Activated CD4-positive, alpha-beta T cell treated with anti-CD3 and anti-CD28 coated beads for 36 hours (primary cell): ENCODE results near the gene VWA3A. TPM values are rescaled to one million over a fixed set of nuclear protein-coding genes. Genes with fewer than 3 reads are reported as not detected.
A peak's percentile ranks its signal among the peaks of the same experiment; 100 is the strongest.
"Not testable (repeated sequence)": the region's sequence is repeated elsewhere in the genome, so short reads cannot be mapped to it uniquely, and the experiment has no call there.

ENCODE experiments used
- ATAC-seq: fragments of 200-7000 bp; cut with Tn5 transposase; one replicate; pipeline ENCODE4 v1.10.0; 2021; ENCODE audit warnings: mild to moderate bottlenecking, moderate library complexity
- CTCF ChIA-PET: fragments of 350-600 bp; sonication (Branson Sonifier 250); formaldehyde crosslinking; loops from one replicate; lab custom pipeline; 2021; ENCODE audit warnings: antibody characterized with exemption; lab: Charles Lee
- POLR2A ChIA-PET: fragments of 350-600 bp; sonication (Branson Sonifier 250); formaldehyde crosslinking; loops from one replicate; lab custom pipeline; 2021; ENCODE audit warnings: antibody characterized with exemption, inconsistent platforms; lab: Charles Lee
- DNase-seq: peaks from one replicate; pipeline ENCODE4 v3.0.0-alpha.2; 2020
- H3K27ac Mint-ChIP-seq: one replicate; pipeline ENCODE4 v1.8.0; 2021; ENCODE audit warnings: mixed read lengths
- H3K27me3 Mint-ChIP-seq: one replicate; pipeline ENCODE4 v1.8.0; 2021; ENCODE audit warnings: mixed read lengths
- H3K36me3 Mint-ChIP-seq: one replicate; pipeline ENCODE4 v1.8.0; 2021; ENCODE audit warnings: low read depth, mixed read lengths
- H3K4me1 Mint-ChIP-seq: one replicate; pipeline ENCODE4 v1.8.0; 2021; ENCODE audit warnings: mixed read lengths
- H3K4me3 Mint-ChIP-seq: one replicate; pipeline ENCODE4 v1.8.0; 2021; ENCODE audit warnings: mild to moderate bottlenecking, moderate library complexity, mixed read lengths
- H3K9me3 Mint-ChIP-seq: one replicate; pipeline ENCODE4 v1.8.0; 2021; ENCODE audit warnings: low read depth, mixed read lengths
- intact Hi-C, 2 experiments: fragments of 100-400 bp; cut with DNase I in 1 of 2; cut with micrococcal nuclease in 1 of 2; formaldehyde crosslinking; loops; one replicate each; pipeline versions ENCODE4 v1.14.2 to v1.15.1; 2022 to 2024; cut with DNase I, micrococcal nuclease
- total RNA-seq, 2 experiments: library from RNA; stranded (reverse); gene quantifications; one replicate each; pipeline ENCODE4 v1.2.3, GENCODE V29; 2021

The VWA3A gene
- total RNA-seq, 2 experiments from 2014 or later = 0.18 TPM; not detected in 1

- Mint-ChIP-seq H3K27me3 (no peaks in the 10 kb centered on the region), H3K27ac (no peak overlapping the region), H3K4me3 (no peak overlapping the region), H3K4me1 (no peaks in the 10 kb centered on the region), H3K36me3 (no peaks in the 10 kb centered on the region), H3K9me3 (no peaks in the 10 kb centered on the region)
- ChIA-PET POLR2A (no interaction called here), CTCF (no interaction called here)
- intact Hi-C loops = no loop called here
- ATAC-seq (no peak), DNase-seq (no peak)
Observed at GRCh38 chr16:22138482-22138881, 46.1 kb downstream of the VWA3A start.

GRCh38 chr16:22139008-22139407, 46.7 kb downstream of the VWA3A start:
- CTCF ChIA-PET = no interaction called here
- no peak for ATAC-seq
- Mint-ChIP-seq H3K4me3 (no peak overlapping the region), H3K36me3 (no peaks in the 10 kb centered on the region), H3K27me3 (no peaks in the 10 kb centered on the region), H3K27ac (no peak overlapping the region), H3K9me3 (no peaks in the 10 kb centered on the region), H3K4me1 (no peaks in the 10 kb centered on the region)
- DNase-seq = no peak
- intact Hi-C loops = no loop called here
- POLR2A ChIA-PET = no interaction called here

- H3K4me3 Mint-ChIP-seq = no peak overlapping the region
- intact Hi-C loops = loop anchor here in 1 of 2 experiments (5.0 kb wide), 1 partner anchor 37 kb away; no protein-coding TSS in a partner anchor
- DNase-seq = no peak
- no peaks in the 10 kb centered on the region for H3K36me3 Mint-ChIP-seq
- CTCF ChIA-PET = no interaction called here
- no peaks in the 10 kb centered on the region for H3K9me3 Mint-ChIP-seq
- H3K4me1 Mint-ChIP-seq = no peaks in the 10 kb centered on the region
- no peak for ATAC-seq
- no peaks in the 10 kb centered on the region for H3K27me3 Mint-ChIP-seq
- POLR2A ChIA-PET = no interaction called here
- H3K27ac Mint-ChIP-seq = no peak overlapping the region
Observed at GRCh38 chr16:22139732-22140131, 47.4 kb downstream of the VWA3A start.

- H3K27ac Mint-ChIP-seq = no peak overlapping the region
- DNase-seq = no peak
- ChIA-PET POLR2A (interaction anchor here (0.7 kb wide), 1 partner anchor 45 kb away, joined by 3 read pairs; no protein-coding TSS in a partner anchor), CTCF (interaction anchor here (1.0 to 1.6 kb wide), 5 partner anchors 9 to 64 kb away, joined by 3 to 6 read pairs (median 4); no protein-coding TSS in a partner anchor)
- H3K27me3 Mint-ChIP-seq = no peaks in the 10 kb centered on the region
- H3K4me1 Mint-ChIP-seq = no peaks in the 10 kb centered on the region
- H3K4me3 Mint-ChIP-seq = no peak overlapping the region
- intact Hi-C loops = loop anchor here in 1 of 2 experiments (5.0 kb wide), 1 partner anchor 39 kb away; no protein-coding TSS in a partner anchor
- no peak for ATAC-seq
- no peaks in the 10 kb centered on the region for H3K9me3 Mint-ChIP-seq
- no peaks in the 10 kb centered on the region for H3K36me3 Mint-ChIP-seq
Observed at GRCh38 chr16:22141767-22142166, 49.4 kb downstream of the VWA3A start.

GRCh38 chr16:22144520-22144919, 52.2 kb downstream of the VWA3A start:
- CTCF ChIA-PET = interaction anchor here (0.7 kb wide), 1 partner anchor 163 kb away, joined by 3 read pairs; no protein-coding TSS in a partner anchor
- POLR2A ChIA-PET = no interaction called here
- Mint-ChIP-seq H3K27ac (no peak overlapping the region), H3K4me3 (no peak overlapping the region), H3K9me3 (no peaks in the 10 kb centered on the region), H3K4me1 (no peaks in the 10 kb centered on the region), H3K36me3 (no peaks in the 10 kb centered on the region), H3K27me3 (no peaks in the 10 kb centered on the region)
- DNase-seq (no peak), ATAC-seq (no peak)
- intact Hi-C loops = loop anchor here in 1 of 2 experiments (5.0 kb wide), 1 partner anchor 42 kb away; no protein-coding TSS in a partner anchor

- no peak overlapping the region for H3K27ac Mint-ChIP-seq
- no peak overlapping the region for H3K4me3 Mint-ChIP-seq
- H3K27me3 Mint-ChIP-seq = no peaks in the 10 kb centered on the region
- H3K36me3 Mint-ChIP-seq = no peaks in the 10 kb centered on the region
- no peak for DNase-seq
- ChIA-PET CTCF (interaction anchor here (0.8 to 1.5 kb wide), 4 partner anchors 21 to 103 kb away, joined by 3 to 4 read pairs (median 4); no protein-coding TSS in a partner anchor), POLR2A (interaction anchor here (0.6 kb wide), 1 partner anchor 138 kb away, joined by 3 read pairs; no protein-coding TSS in a partner anchor)
- no peak for ATAC-seq
- no peaks in the 10 kb centered on the region for H3K9me3 Mint-ChIP-seq
- no peaks in the 10 kb centered on the region for H3K4me1 Mint-ChIP-seq
- intact Hi-C loops = no loop called here
Observed at GRCh38 chr16:22147853-22148252, 55.5 kb downstream of the VWA3A start.

GRCh38 chr16:22151246-22151998, 59.1 kb downstream of the VWA3A start:
- Mint-ChIP-seq H3K27ac (no peak overlapping the region), H3K36me3 (no peaks in the 10 kb centered on the region), H3K4me3 (no peak overlapping the region), H3K4me1 (no peaks in the 10 kb centered on the region), H3K9me3 (no peaks in the 10 kb centered on the region), H3K27me3 (no peaks in the 10 kb centered on the region)
- ChIA-PET CTCF (interaction anchor here (1.2 kb wide), 1 partner anchor 11 kb away, joined by 5 read pairs; no protein-coding TSS in a partner anchor), POLR2A (no interaction called here)
- DNase-seq = no peak
- ATAC-seq = no peak
- intact Hi-C loops = no loop called here

GRCh38 chr16:22152316-22152715, 60.0 kb downstream of the VWA3A start:
- Mint-ChIP-seq H3K4me3 (no peak overlapping the region), H3K9me3 (no peaks in the 10 kb centered on the region), H3K27ac (no peak overlapping the region), H3K36me3 (no peaks in the 10 kb centered on the region), H3K4me1 (no peaks in the 10 kb centered on the region), H3K27me3 (no peaks in the 10 kb centered on the region)
- POLR2A ChIA-PET = no interaction called here
- DNase-seq = no peak
- intact Hi-C loops = no loop called here
- CTCF ChIA-PET = no interaction called here
- ATAC-seq = no peak

GRCh38 chr16:22153078-22153477, 60.7 kb downstream of the VWA3A start:
- DNase-seq, intact Hi-C loops, ATAC-seq, H3K27me3 Mint-ChIP-seq, H3K4me3 Mint-ChIP-seq, CTCF ChIA-PET, H3K9me3 Mint-ChIP-seq, POLR2A ChIA-PET, H3K27ac Mint-ChIP-seq, H3K4me1 Mint-ChIP-seq, H3K36me3 Mint-ChIP-seq: not testable (repeated sequence)

GRCh38 chr16:22161401-22161800, 69.1 kb downstream of the VWA3A start:
- Mint-ChIP-seq H3K4me1 (peaks cover 6% of the 10 kb centered on the region), H3K27me3 (peaks cover 10% of the 10 kb centered on the region), H3K4me3 (no peak overlapping the region), H3K9me3 (peaks cover 3% of the 10 kb centered on the region), H3K36me3 (peaks cover 2% of the 10 kb centered on the region), H3K27ac (no peak overlapping the region)
- ChIA-PET CTCF (interaction anchor here (0.7 kb wide), 1 partner anchor 27 kb away, joined by 3 read pairs; no protein-coding TSS in a partner anchor), POLR2A (no interaction called here)
- intact Hi-C loops = no loop called here
- DNase-seq = no peak
- ATAC-seq = no peak

GRCh38 chr16:22161999-22162655, 69.8 kb downstream of the VWA3A start, which contains the start of gene SDR42E2:
Gene SDR42E2 (plus strand): TSS chr16:22162506. CDS start chr16:22165583, 3,077 bp downstream.
- Mint-ChIP-seq H3K9me3 (peaks cover 3% of the 10 kb centered on the region), H3K4me3 (no peak within 1 kb of the TSS), H3K27me3 (peaks cover 10% of the 10 kb centered on the region), H3K4me1 (peaks cover 6% of the 10 kb centered on the region), H3K27ac (no peak within 1 kb of the TSS), H3K36me3 (peaks cover 2% of the 10 kb centered on the region)
- ATAC-seq (peak; percentile 85), DNase-seq (peak; percentile 67)
- intact Hi-C loops = no loop called here
- CTCF ChIA-PET = interaction anchor here (0.7 kb wide), 1 partner anchor 26 kb away, joined by 3 read pairs; no protein-coding TSS in a partner anchor
- POLR2A ChIA-PET = no interaction called here
